Measurements from ENCODE around the gene ATXN7L2.

ATXN7L2 gene

GRCh38 chr1:109523706-109524105, 40.0 kb downstream of the ATXN7L2 start:
- TF ChIP-seq SIN3A (IDR thresholded peaks at IDR 0.05; ENCODE audit: borderline replicate concordance, insufficient read depth, low read length) = no peak
- no peak for TF ChIP-seq TAF1 (IDR thresholded peaks at IDR 0.05; ENCODE audit: borderline replicate concordance, insufficient read depth, low read length)
- TF ChIP-seq REST (IDR thresholded peaks at IDR 0.05; ENCODE audit: insufficient read depth in 1 of 2, low read depth in 2 of 2, low read length in 2 of 2) = no peak
- TF ChIP-seq POLR2AphosphoS5 (IDR thresholded peaks at IDR 0.05; ENCODE audit: low read depth, low read length) = no peak
- no peak for TF ChIP-seq FOXP2 (optimal IDR thresholded peaks at IDR 0.05; ENCODE audit: borderline replicate concordance, extremely low read depth, extremely low read length, insufficient read depth)

GRCh38 chr1:109527098-109527811, 43.5 kb downstream of the ATXN7L2 start:
- TF ChIP-seq POLR2AphosphoS5 (IDR thresholded peaks at IDR 0.05; ENCODE audit: low read depth, low read length) = no peak
- TF ChIP-seq TAF1 (IDR thresholded peaks at IDR 0.05; ENCODE audit: borderline replicate concordance, insufficient read depth, low read length) = no peak
- TF ChIP-seq SIN3A (IDR thresholded peaks at IDR 0.05; ENCODE audit: borderline replicate concordance, insufficient read depth, low read length) = no peak
- no peak for TF ChIP-seq REST (IDR thresholded peaks at IDR 0.05; ENCODE audit: insufficient read depth in 1 of 2, low read depth in 2 of 2, low read length in 2 of 2)
- no peak for TF ChIP-seq FOXP2 (optimal IDR thresholded peaks at IDR 0.05; ENCODE audit: borderline replicate concordance, extremely low read depth, extremely low read length, insufficient read depth)

- TF ChIP-seq SIN3A (IDR thresholded peaks at IDR 0.05; ENCODE audit: borderline replicate concordance, insufficient read depth, low read length) (no peak), REST (IDR thresholded peaks at IDR 0.05; ENCODE audit: insufficient read depth in 1 of 2, low read depth in 2 of 2, low read length in 2 of 2) (no peak), POLR2AphosphoS5 (IDR thresholded peaks at IDR 0.05; ENCODE audit: low read depth, low read length) (no peak), FOXP2 (optimal IDR thresholded peaks at IDR 0.05; ENCODE audit: borderline replicate concordance, extremely low read depth, extremely low read length, insufficient read depth) (no peak)
These were observed 44.4 kb downstream of the ATXN7L2 start for GRCh38 chr1:109527846-109528695.

GRCh38 chr1:109528712-109529111, 45.0 kb downstream of the ATXN7L2 start:
- TF ChIP-seq POLR2AphosphoS5 (IDR thresholded peaks at IDR 0.05; ENCODE audit: low read depth, low read length) (no peak), TAF1 (IDR thresholded peaks at IDR 0.05; ENCODE audit: borderline replicate concordance, insufficient read depth, low read length) (no peak), FOXP2 (optimal IDR thresholded peaks at IDR 0.05; ENCODE audit: borderline replicate concordance, extremely low read depth, extremely low read length, insufficient read depth) (no peak), SIN3A (IDR thresholded peaks at IDR 0.05; ENCODE audit: borderline replicate concordance, insufficient read depth, low read length) (no peak), REST (IDR thresholded peaks at IDR 0.05; ENCODE audit: insufficient read depth in 1 of 2, low read depth in 2 of 2, low read length in 2 of 2) (no peak)
